ENCODE results near the gene CIDEC.

The CIDEC gene

DNA sequence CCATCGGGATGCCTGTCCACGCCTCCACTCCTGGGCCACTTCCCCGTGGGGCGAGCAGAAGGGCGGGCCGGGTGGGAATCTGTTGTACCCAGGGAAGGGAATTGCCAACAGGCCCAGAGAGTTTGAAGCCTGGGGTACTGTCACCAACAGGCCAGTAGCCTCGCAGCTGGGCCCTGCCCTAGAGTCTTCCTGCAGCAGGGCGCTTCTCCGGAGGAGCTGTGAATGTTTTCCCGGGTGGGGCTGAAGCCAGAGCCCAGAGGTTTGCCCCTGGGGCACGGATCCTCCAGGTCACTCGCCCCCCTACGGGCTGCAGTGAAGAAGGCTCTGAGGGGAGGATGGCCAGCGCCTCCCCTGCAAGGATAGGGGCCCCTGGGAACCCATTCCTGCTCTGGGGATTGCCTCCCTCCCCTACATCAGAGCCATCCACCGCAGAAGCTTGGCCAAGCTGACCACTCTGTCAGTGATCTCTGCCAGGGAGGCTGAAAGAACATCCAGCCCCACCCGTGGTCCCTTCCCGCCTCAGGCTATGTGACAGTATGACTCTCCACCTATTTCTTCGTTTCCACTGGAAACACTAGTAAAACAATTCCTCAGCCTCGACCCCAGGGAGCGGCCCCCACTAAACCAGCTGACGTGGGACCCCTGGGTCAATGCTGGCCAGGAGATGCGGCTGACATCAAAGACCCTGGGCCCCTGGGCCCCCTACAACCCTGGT lies 16.8 kb downstream of the CIDEC start:
- no peak overlapping the region for H3K4me3 ChIP-seq (ENCODE audit: low read length, poor library complexity, severe bottlenecking)
- H3K4me2 ChIP-seq (ENCODE audit: low read depth, low read length, poor library complexity, severe bottlenecking) = no peak overlapping the region
- no peak overlapping the region for H2AFZ ChIP-seq (ENCODE audit: low read length)

DNA sequence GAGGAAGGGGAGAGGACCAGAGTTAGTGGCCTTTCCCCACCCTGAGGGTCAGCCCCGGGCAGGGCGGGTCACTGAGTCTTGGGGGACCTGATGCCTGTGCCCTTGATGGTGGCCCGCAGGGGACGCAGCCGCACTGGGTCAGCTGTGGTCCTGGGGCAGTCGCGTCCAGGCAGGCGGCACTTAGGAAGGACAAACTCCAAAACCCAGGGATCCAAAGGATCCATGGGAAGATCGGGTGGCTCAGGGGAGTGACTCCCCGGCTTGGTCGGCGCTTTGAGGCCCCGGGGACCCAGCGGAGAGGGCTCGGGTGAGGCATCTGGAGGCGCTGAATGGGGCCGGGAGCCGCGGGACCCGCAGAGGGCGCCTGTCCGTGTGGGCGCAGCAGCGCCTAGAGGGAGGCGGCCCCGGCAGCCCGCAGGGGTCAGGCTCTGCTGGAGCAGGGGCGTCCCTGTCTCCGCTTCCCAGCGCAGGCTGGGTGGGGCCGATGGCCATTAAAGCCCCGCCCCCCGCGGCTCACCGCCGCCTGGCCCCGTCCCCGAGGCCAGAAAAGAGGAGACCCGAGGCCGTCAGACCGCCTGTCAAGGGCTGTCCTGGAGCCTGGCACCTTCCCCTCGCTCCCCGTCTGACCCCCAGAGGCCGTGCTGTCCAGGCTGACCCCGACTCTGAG lies 17.5 kb downstream of the CIDEC start:
- Histone ChIP-seq H3K27me3 (ENCODE audit: insufficient read depth, low read length, poor library complexity, severe bottlenecking) (no peaks in the 10 kb centered on the region), H3K9ac (ENCODE audit: low read depth, low read length, poor library complexity, severe bottlenecking) (no peak overlapping the region), H4K20me1 (ENCODE audit: insufficient read depth, low read length, poor library complexity, severe bottlenecking) (no peaks in the 10 kb centered on the region), H3K9me2 (replicated peaks; ENCODE audit: low read depth, low read length) (no peaks in the 10 kb centered on the region), H3K36me3 (ENCODE audit: insufficient read depth, low read length) (no peaks in the 10 kb centered on the region), H3K4me1 (ENCODE audit: insufficient read depth, low read length, poor library complexity, severe bottlenecking) (peaks cover 8% of the 10 kb centered on the region), H3K79me2 (ENCODE audit: insufficient read depth, low read length) (no peaks in the 10 kb centered on the region), H3F3A (ENCODE audit: low read depth) (no peaks in the 10 kb centered on the region), H2AFZ (ENCODE audit: low read length) (no peak overlapping the region), H3K4me3 (ENCODE audit: low read length, poor library complexity, severe bottlenecking) (no peak overlapping the region), H3K4me2 (ENCODE audit: low read depth, low read length, poor library complexity, severe bottlenecking) (no peak overlapping the region), H3K9me3 (ENCODE audit: insufficient read depth, low read depth, low read length) (no peaks in the 10 kb centered on the region)
- no peak for TF ChIP-seq EZH2phosphoT487 (IDR thresholded peaks at IDR 0.05; ENCODE audit: borderline replicate concordance)
- TF ChIP-seq, protein P1, sequence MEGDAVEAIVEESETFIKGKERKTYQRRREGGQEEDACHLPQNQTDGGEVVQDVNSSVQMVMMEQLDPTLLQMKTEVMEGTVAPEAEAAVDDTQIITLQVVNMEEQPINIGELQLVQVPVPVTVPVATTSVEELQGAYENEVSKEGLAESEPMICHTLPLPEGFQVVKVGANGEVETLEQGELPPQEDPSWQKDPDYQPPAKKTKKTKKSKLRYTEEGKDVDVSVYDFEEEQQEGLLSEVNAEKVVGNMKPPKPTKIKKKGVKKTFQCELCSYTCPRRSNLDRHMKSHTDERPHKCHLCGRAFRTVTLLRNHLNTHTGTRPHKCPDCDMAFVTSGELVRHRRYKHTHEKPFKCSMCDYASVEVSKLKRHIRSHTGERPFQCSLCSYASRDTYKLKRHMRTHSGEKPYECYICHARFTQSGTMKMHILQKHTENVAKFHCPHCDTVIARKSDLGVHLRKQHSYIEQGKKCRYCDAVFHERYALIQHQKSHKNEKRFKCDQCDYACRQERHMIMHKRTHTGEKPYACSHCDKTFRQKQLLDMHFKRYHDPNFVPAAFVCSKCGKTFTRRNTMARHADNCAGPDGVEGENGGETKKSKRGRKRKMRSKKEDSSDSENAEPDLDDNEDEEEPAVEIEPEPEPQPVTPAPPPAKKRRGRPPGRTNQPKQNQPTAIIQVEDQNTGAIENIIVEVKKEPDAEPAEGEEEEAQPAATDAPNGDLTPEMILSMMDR (conservative IDR thresholded peaks at IDR 0.05; ENCODE audit: low read length) = no peak

More for the DNA sequence above, 16.8 kb downstream of the CIDEC start:
- Histone ChIP-seq H3K27me3 (ENCODE audit: insufficient read depth, low read length, poor library complexity, severe bottlenecking) (no peaks in the 10 kb centered on the region), H3K9ac (ENCODE audit: low read depth, low read length, poor library complexity, severe bottlenecking) (no peak overlapping the region), H3K4me1 (ENCODE audit: insufficient read depth, low read length, poor library complexity, severe bottlenecking) (peaks cover 8% of the 10 kb centered on the region), H4K20me1 (ENCODE audit: insufficient read depth, low read length, poor library complexity, severe bottlenecking) (no peaks in the 10 kb centered on the region), H3F3A (ENCODE audit: low read depth) (no peaks in the 10 kb centered on the region), H3K9me2 (replicated peaks; ENCODE audit: low read depth, low read length) (no peaks in the 10 kb centered on the region), H3K79me2 (ENCODE audit: insufficient read depth, low read length) (no peaks in the 10 kb centered on the region), H3K36me3 (ENCODE audit: insufficient read depth, low read length) (no peaks in the 10 kb centered on the region), H3K9me3 (ENCODE audit: insufficient read depth, low read depth, low read length) (no peaks in the 10 kb centered on the region)
- TF ChIP-seq EZH2phosphoT487 (IDR thresholded peaks at IDR 0.05; ENCODE audit: borderline replicate concordance) = no peak

DNA sequence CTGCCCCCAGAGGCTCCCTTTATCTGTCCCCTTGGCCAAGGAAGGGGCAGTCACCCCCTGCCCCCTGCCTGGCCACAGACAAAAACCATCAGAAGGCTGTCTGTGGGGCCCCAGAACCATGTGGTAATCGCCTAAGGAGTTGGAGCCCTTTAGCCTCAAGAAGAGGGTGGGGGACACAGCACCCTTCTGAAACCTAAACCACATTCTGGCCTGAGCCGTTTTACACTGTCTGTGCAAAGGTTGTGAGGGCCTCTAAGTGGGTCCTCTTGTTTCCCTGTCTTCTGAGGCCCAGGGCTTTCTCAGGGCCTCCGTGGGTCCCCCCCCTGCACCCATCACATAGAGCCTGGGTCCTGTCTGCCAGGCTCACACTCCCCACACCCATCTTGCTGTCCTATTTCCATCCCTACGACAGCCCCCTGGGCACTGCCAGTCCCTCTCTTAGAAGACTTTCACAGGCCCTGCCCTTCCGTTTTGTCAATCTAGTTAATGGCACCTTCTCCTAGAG lies 18.4 kb downstream of the CIDEC start:
- H3K36me3 ChIP-seq (ENCODE audit: insufficient read depth, low read length) = no peaks in the 10 kb centered on the region
- H3K4me3 ChIP-seq (ENCODE audit: low read length, poor library complexity, severe bottlenecking) = no peak overlapping the region
- H3K4me2 ChIP-seq (ENCODE audit: low read depth, low read length, poor library complexity, severe bottlenecking) = peak overlapping the region; percentile 37
- H3K4me1 ChIP-seq (ENCODE audit: insufficient read depth, low read length, poor library complexity, severe bottlenecking) = peaks cover 8% of the 10 kb centered on the region
- no peak for TF ChIP-seq EZH2phosphoT487 (IDR thresholded peaks at IDR 0.05; ENCODE audit: borderline replicate concordance)
- TF ChIP-seq, protein P1 (conservative IDR thresholded peaks at IDR 0.05; ENCODE audit: low read length) = no peak
- no peaks in the 10 kb centered on the region for H4K20me1 ChIP-seq (ENCODE audit: insufficient read depth, low read length, poor library complexity, severe bottlenecking)
- H3F3A ChIP-seq (ENCODE audit: low read depth) = no peaks in the 10 kb centered on the region
- no peaks in the 10 kb centered on the region for H3K79me2 ChIP-seq (ENCODE audit: insufficient read depth, low read length)
- H3K9ac ChIP-seq (ENCODE audit: low read depth, low read length, poor library complexity, severe bottlenecking) = peak overlapping the region; percentile 61
- peak overlapping the region; percentile 78 for H2AFZ ChIP-seq (ENCODE audit: low read length)
- no peaks in the 10 kb centered on the region for H3K9me3 ChIP-seq (ENCODE audit: insufficient read depth, low read depth, low read length)
- H3K9me2 ChIP-seq (replicated peaks; ENCODE audit: low read depth, low read length) = no peaks in the 10 kb centered on the region
- no peaks in the 10 kb centered on the region for H3K27me3 ChIP-seq (ENCODE audit: insufficient read depth, low read length, poor library complexity, severe bottlenecking)

Measured in Loucy (cell line).